KG1 (cell line): ENCODE measurements around the gene ACTR3C.
"Not testable (repeated sequence)": the region's sequence is repeated elsewhere in the genome, so short reads cannot be mapped to it uniquely, and the experiment has no call there.

Source experiments
- DNase-seq: peaks from one replicate; lab custom pipeline; 2025; lab: John Stamatoyannopoulos, UW

The ACTR3C gene

GRCh38 chr7:150281681-150282403 is 41.5 kb downstream of the ACTR3C start:
- DNase-seq: not testable (repeated sequence)

GRCh38 chr7:150278383-150278782 is 45.0 kb downstream of the ACTR3C start:
- not testable (repeated sequence) for DNase-seq

GRCh38 chr7:150276132-150276695 is 47.1 kb downstream of the ACTR3C start:
- DNase-seq: not testable (repeated sequence)

GRCh38 chr7:150271898-150272297 is 51.4 kb downstream of the ACTR3C start:
- not testable (repeated sequence) for DNase-seq

- DNase-seq: not testable (repeated sequence)
Measured at GRCh38 chr7:150270101-150270824, 53.1 kb downstream of the ACTR3C start.

GRCh38 chr7:150268798-150269197 is 54.5 kb downstream of the ACTR3C start:
- not testable (repeated sequence) for DNase-seq

GRCh38 chr7:150268287-150268686 is 55.1 kb downstream of the ACTR3C start:
- DNase-seq: not testable (repeated sequence)

- DNase-seq: not testable (repeated sequence)
Measured at GRCh38 chr7:150266953-150267665, 56.2 kb downstream of the ACTR3C start.

- not testable (repeated sequence) for DNase-seq
Measured at GRCh38 chr7:150262656-150263055, 60.7 kb downstream of the ACTR3C start.

- DNase-seq: not testable (repeated sequence)
Measured at GRCh38 chr7:150247745-150248144, 75.6 kb downstream of the ACTR3C start.

- not testable (repeated sequence) for DNase-seq
Measured at GRCh38 chr7:150245208-150245607, 78.1 kb downstream of the ACTR3C start.

- not testable (repeated sequence) for DNase-seq
Measured at GRCh38 chr7:150242935-150243334, 80.4 kb downstream of the ACTR3C start.

GRCh38 chr7:150225444-150225843 is 97.9 kb downstream of the ACTR3C start:
- not testable (repeated sequence) for DNase-seq

- DNase-seq: not testable (repeated sequence)
Measured at GRCh38 chr7:150222083-150222972, 101.0 kb downstream of the ACTR3C start.

GRCh38 chr7:150220673-150221181 is 102.6 kb downstream of the ACTR3C start:
- DNase-seq: not testable (repeated sequence)

GRCh38 chr7:150219941-150220658 is 103.2 kb downstream of the ACTR3C start:
- not testable (repeated sequence) for DNase-seq

GRCh38 chr7:150206848-150207247 is 116.5 kb downstream of the ACTR3C start:
- not testable (repeated sequence) for DNase-seq

- DNase-seq: not testable (repeated sequence)
Measured at GRCh38 chr7:150205866-150206265, 117.5 kb downstream of the ACTR3C start.

- not testable (repeated sequence) for DNase-seq
Measured at GRCh38 chr7:150204577-150204976, 118.8 kb downstream of the ACTR3C start.

- DNase-seq: not testable (repeated sequence)
Measured at GRCh38 chr7:150202894-150203293, 120.5 kb downstream of the ACTR3C start.
